Measurements from ENCODE around the gene EML6.

DNA sequence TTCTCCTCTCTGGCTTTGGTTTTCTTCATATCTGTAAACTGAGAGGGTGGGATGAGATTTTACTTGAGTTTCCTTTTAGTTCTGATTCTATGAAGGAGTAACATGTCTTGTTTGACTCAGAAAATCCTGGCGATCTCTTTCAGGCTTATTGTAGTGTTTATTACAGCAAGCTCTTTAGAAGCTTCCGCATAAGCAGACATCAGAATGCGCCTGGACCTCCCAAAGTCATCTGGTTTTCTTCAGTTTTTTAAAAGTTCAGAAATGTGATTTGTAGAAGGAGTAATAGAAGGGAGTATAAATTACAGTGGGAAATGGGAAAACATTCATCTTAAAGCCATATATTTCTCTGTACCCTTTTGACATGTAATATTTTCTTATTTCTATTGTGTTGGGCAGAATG, 68.4 kb downstream of the EML6 start:
- TF ChIP-seq, protein P1, sequence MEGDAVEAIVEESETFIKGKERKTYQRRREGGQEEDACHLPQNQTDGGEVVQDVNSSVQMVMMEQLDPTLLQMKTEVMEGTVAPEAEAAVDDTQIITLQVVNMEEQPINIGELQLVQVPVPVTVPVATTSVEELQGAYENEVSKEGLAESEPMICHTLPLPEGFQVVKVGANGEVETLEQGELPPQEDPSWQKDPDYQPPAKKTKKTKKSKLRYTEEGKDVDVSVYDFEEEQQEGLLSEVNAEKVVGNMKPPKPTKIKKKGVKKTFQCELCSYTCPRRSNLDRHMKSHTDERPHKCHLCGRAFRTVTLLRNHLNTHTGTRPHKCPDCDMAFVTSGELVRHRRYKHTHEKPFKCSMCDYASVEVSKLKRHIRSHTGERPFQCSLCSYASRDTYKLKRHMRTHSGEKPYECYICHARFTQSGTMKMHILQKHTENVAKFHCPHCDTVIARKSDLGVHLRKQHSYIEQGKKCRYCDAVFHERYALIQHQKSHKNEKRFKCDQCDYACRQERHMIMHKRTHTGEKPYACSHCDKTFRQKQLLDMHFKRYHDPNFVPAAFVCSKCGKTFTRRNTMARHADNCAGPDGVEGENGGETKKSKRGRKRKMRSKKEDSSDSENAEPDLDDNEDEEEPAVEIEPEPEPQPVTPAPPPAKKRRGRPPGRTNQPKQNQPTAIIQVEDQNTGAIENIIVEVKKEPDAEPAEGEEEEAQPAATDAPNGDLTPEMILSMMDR (IDR thresholded peaks at IDR 0.05), result no peak
- TF ChIP-seq POLR2A (IDR thresholded peaks at IDR 0.05), result no peak
